HUDEP-2 (cell line): ENCODE measurements around the gene MRPL19.
"Not testable (repeated sequence)": the region's sequence is repeated elsewhere in the genome, so short reads cannot be mapped to it uniquely, and the experiment has no call there.

Source experiments
- DNase-seq, 76 experiments: peaks; one replicate each; lab custom pipeline; 2025; ENCODE audit not compliant: unreplicated experiment in 76 of 76; lab: John Stamatoyannopoulos, UW

The MRPL19 gene

DNA sequence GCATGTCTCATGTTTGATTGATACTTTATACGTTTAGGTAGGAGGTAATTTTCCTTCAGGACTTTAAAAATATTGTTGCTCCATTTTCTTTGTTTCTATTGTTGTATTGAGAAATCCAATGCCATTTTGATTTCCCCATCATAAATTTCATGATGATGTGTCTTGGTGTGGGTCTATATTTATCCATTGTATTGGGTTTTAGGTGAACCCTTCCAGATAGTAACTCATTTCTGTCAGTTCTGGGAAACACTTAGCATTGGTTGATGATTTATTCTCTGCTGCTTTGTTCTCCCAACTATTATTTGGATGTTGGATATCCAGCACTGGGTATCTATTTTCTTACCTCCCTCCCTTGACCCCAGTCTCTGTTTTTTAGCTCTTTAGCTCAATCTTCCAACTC is 10.0 kb downstream of the MRPL19 start:
- no peak for DNase-seq

- DNase-seq: no peak
These were observed 11.2 kb downstream of the MRPL19 start for GRCh38 chr2:75657798-75658197.

DNA sequence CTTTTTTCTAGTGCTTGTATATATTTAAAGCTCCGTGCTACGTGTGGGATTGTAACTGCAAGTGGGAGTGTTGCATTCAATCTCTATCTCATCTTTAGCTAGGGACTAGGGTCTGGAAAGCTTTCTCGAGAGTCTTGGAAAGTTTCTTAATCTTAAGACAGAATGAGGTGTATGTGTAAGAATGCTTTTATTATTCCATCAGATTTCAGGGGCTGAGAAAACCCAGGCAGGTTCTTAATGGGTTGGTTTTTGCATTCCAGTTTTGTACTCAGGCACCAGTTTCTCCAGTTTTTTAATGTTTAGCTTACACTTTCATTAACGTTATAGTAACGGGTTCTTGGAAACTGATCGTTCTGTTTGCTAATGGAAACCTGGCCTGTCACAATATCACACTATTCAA is 20.3 kb downstream of the MRPL19 start:
- DNase-seq: no peak

DNA sequence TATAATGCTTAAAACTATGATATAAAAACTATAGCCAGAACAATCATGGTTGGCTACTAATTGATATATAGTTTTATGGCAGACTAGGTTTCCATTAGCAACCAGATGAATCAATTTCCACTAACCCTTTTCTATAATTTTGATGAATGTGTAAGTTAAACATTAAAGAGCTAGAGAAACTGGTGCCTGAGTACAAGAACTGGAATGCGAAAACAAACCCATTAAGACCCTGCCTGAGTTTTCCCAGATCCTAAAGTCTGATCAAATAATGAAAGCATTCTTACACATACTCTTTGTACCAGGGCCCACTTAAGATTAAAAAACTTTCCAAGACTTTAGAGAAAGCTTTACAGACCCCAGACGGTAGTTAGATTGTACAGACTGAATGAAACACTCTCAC is 21.3 kb downstream of the MRPL19 start:
- no peak for DNase-seq

DNA sequence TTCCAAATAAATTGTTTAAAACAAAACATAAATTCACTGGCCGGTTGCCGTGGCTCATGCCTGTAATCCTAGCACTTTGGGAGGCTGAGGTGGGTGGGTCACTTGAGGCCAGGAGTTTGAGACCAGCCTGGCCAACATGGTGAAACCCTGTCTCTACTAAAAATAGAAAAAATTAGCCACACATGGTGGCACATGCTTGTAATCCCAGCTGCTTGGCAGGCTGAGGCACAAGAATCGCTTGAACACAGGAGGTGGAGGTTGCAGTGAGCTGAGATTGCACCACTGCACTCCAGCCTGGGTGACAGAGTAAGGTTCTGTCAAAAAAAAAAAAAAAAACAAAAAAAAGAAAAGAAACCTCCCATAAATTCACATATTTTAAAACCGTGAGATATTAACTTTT is 28.8 kb downstream of the MRPL19 start:
- DNase-seq: not testable (repeated sequence)

DNA sequence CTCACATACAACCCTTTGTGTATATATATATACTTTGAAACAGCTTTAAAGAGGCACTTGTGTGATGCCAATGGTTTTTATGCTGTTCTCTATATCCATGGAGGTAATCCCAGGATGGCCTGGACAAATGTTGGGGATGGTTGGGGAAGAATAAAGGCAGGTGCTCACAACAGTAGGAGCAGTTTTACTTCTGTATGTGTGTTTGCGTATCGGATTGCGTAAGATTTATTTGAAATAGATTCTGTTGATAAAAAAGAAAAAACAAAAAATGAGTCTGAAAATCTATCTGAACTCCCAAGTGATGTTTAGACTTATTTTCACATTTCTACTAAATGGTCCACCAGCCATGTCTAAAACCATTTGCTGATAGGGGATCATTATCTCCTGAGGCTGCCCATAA is 29.3 kb downstream of the MRPL19 start:
- no peak for DNase-seq

DNA sequence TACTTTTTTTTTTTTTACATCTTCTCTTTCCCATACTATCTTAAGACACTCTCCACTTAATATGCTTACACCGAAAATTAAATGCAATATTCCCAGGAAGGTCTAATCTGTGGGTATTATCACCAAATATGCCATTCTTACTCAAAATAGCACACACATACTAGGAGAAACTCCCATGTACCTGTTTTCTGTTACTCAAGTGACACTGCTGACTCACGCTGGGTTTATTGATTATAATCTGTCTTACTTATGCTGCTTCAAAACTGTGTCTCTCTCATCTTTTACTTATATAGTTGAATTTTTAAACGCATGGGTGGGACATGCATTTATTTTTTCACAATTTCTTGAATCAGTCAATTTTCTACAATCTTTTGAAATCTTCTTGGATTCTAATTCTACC is 29.9 kb downstream of the MRPL19 start:
- peak in 9 of 76 experiments; percentile 0 to 15 (median 6) for DNase-seq

GRCh38 chr2:75679556-75679955 is 33.0 kb downstream of the MRPL19 start:
- no peak for DNase-seq

DNA sequence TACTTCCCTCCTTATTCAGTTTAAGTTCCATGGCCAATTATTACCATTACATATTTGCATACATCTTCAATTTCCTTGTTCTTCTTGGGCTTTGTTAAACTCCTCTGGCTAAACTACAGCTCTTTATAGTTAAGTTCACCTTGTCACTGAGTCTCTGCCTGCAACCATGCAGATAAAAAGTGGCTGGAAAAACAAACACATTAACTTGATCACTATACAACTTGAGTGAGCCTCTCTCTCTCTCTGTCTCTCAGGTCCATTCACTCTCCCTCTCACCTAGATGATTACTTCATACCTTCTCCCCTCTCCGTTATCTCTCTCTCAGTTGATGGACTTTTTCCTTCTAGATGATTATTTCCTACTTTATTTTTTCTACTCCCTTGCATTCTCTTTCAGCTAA is 33.8 kb downstream of the MRPL19 start:
- DNase-seq: no peak

- DNase-seq: not testable (repeated sequence)
These were observed 36.8 kb downstream of the MRPL19 start for GRCh38 chr2:75683430-75683829.

DNA sequence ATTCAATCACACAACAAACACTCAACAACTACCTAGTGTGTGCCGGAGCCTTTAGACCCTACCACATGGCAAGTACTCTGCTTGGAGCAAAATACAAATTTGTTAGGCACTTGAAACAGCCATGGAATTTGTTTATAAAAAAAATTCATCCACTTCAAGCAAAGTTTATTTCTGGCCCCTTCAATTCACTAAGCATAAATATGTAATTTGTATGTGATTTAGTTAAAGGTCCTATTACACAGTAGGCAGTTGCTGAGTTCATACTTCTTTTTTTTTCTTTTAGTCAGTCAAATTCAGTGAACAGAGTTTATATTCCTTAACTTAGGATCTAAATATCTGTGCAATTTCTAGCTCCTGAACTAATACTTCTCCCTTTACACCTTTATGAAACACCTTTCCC is 41.6 kb downstream of the MRPL19 start:
- DNase-seq: no peak

GRCh38 chr2:75698918-75699317 is 52.3 kb downstream of the MRPL19 start:
- no peak for DNase-seq

GRCh38 chr2:75702593-75702992 is 56.0 kb downstream of the MRPL19 start:
- DNase-seq: no peak

DNA sequence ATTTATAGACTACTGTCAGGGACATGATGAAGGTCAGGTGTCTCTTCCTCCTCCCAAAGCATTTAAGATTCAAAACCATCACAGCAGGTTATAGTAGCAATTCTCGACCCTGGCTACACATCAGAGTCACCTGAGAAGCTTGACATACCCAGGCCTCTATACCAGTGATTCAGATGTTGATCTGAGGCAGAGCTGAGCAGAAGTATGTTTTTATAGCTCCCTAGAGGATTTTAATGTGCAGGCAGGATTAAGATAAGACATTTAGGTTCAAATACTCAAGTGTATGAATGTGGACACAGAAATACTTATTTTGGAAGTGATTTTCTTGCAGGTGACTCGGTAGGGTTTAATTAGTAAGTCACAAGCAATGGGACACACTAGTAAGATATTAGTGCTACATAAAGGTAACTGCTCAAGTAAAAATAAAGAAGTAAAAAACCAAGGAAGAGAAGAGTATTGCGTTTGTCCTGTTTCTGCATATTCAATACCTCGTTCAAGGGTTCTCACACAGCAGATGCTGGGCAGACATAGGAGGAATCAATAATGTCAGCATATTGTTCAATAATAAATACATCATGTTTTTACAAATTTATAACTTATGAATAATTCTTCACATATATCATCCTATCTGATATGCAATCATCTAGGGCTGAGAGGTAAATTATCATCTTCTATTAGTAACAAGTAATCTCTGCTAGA is 57.2 kb downstream of the MRPL19 start:
- DNase-seq: no peak

DNA sequence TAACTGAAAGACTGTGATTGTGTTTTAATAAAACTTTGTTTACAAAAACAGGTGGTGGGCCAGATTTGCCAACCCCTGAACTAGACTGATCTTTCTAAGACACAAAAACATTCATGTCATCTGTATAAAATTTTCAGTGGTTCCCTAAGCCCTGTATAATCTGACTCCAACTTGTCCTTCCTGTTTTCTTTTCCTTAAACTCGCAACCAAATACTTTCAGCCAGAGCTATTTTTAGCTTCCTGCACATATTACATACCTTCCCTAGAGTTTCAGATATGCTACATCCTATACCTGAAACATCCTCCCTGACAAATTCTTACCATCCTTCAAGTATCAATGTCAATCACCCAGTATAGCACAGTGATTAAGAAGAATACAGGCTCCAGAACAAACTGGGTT is 59.3 kb downstream of the MRPL19 start:
- no peak for DNase-seq

DNA sequence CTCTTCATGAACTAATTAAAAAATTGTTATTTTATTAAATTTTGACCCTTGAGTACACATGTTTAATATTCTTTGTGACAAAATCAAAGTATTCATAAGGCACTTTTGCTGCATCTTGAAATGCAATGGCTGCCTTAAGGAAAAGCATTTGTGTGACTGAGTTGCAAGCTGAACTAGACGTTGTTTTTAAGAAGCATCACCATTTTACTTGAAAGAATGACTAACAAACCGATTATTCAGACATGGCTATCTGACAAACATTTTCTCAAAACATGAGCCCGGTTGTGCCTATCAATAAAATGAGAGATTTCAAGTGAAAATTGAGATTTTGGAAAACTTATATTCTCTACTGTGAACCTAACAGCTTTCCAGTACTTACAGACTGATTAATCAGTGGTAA is 61.3 kb downstream of the MRPL19 start:
- DNase-seq: no peak

GRCh38 chr2:75709297-75709696 is 62.7 kb downstream of the MRPL19 start:
- DNase-seq: peak in 2 of 76 experiments; percentile 2 to 8

DNA sequence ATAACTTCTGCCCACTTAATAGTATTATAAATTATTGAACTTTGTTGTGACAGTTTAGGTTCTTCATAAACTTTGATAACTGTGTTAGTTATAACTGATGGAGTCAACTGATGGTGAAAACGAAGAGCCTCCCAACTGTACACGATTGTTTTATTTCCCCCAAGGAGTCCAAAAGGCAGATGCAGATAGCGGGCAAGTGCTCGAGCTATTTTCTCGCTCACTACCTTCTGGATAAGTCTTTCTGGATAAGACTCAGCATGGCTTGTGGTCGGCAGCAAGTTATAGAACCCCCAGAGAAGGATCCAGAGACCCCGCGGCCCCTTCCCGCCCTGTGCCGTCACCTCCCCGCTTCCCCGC is 63.6 kb downstream of the MRPL19 start:
- peak in 13 of 76 experiments; percentile 25 to 75 (median 54) for DNase-seq

DNA sequence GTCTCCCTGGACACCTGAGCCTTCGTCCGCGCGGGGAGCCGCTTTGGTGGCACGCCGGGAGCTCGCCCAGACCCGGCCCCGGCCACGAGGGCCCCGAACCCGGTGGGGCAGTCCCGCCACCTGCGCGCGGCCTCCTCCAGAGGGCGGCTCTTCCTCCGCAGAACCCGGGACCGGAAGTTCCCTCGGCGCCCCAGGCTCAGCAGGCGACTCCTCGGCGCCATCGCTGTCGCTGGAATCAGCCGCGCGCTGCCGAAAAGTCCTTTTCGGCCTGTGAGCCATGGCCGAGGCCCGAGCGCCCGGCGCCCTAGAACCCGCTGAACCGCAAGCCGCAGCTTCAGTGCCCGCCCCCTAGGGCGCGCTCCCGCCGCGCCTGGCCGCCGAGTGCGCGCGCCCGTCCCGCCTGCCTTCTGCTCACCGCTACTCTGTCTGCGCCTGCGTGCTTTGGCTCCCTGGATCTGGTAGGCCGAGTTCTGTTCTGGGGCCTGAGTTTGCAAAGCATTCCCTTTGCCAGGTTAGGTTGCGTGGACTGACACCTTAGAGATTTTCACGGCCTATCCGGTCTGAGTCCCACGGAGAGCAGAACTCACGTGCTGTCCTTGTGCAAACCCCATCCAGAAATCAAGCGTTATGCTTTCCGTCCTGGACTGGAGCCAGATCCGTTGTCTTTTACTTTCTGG is 64.1 kb downstream of the MRPL19 start, which contains the start of gene GCFC2:
GCFC2 (minus strand) TSS at position 339 of the 677 bp plus-strand sequence; CDS start at position 279, 60 bp downstream.
- peak in 75 of 76 experiments; percentile 13 to 92 (median 76) for DNase-seq

DNA sequence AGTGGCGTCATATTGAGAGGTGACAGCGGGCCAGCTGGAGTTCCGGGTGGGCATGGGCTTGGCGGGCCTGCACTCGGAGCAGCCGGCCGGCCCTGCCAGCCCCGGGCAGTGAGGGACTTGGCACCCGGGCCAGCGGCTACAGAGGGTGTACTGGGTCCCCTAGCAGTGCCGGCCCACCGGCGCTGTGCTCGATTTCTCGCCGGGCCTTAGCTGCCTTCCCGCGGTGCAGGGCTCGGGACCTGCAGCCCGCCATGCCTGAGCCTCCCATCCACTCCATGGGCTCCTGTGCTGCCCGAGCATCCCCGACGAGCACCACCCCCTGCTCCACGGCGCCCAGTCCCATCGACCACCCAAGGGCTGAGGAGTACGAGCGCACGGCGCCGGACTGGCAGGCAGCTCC is 65.0 kb downstream of the MRPL19 start:
- DNase-seq: not testable (repeated sequence)

GRCh38 chr2:75716406-75716805 is 69.8 kb downstream of the MRPL19 start:
- DNase-seq: no peak

- DNase-seq: no peak
These were observed 73.0 kb downstream of the MRPL19 start for GRCh38 chr2:75719616-75720015.
